Keratinocyte (primary cell): ENCODE measurements around the gene MAGI3.

Source experiments
- CTCF ChIP-seq, 3 experiments: IDR thresholded peaks in 1 of 3; conservative IDR thresholded peaks in 1 of 3; optimal IDR thresholded peaks in 1 of 3; 2 replicates in 2 of 3; 3 replicates in 1 of 3; pipeline versions ENCODE3 to v1.5.1; 2011; ENCODE audit warnings: low read length in 3 of 3, mild to moderate bottlenecking in 3 of 3, moderate library complexity in 2 of 3, control low read depth in 1 of 3, inconsistent platforms in 1 of 3; ENCODE audit not compliant: insufficient read depth in 2 of 3; ENCODE audit errors: extremely low read depth in 1 of 3
- EZH2 ChIP-seq: IDR thresholded peaks from one replicate; pipeline ENCODE4 v1.6.1; 2012; ENCODE audit warnings: inconsistent platforms, mild to moderate bottlenecking, low read length, moderate library complexity

GRCh38 chr1:113659035-113659434, 268.7 kb downstream of the MAGI3 start:
- TF ChIP-seq EZH2 = no peak
- no peak for TF ChIP-seq CTCF (optimal IDR thresholded peaks at IDR 0.05 in 1 of 3, IDR thresholded peaks at IDR 0.05 in 1 of 3, conservative IDR thresholded peaks at IDR 0.05 in 1 of 3; ENCODE audit: extremely low read depth in 1 of 3, insufficient read depth in 2 of 3, low read length in 3 of 3)
